Fibroblast of skin of abdomen (primary cell): ENCODE results near the gene MAPK10.
"Not testable (repeated sequence)": the region's sequence is repeated elsewhere in the genome, so short reads cannot be mapped to it uniquely, and the experiment has no call there.

Experiments used
- DNase-seq: peaks from one replicate; pipeline ENCODE4 v3.0.0-alpha.2; 2013

MAPK10 gene

DNA sequence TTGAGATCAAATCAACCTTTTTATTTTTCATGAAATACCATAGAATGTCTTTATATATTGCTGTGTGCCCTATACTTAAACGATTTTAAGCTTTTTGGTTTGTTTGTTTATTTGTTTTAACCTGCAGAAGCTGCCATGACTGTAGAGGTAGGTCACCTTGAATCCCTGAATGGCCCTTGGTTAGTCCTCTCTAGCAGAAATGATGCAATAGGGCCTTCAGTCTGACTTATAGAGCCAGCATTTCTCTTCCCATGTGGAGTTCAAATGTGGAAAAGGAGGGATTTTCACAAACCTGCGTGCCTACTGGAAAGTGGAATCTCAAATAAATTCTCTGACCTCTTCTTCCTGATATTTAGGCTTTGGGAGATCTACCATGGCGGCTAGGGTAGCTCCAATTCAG is 327.9 kb downstream of the MAPK10 start:
- DNase-seq, result peak; percentile 21

DNA sequence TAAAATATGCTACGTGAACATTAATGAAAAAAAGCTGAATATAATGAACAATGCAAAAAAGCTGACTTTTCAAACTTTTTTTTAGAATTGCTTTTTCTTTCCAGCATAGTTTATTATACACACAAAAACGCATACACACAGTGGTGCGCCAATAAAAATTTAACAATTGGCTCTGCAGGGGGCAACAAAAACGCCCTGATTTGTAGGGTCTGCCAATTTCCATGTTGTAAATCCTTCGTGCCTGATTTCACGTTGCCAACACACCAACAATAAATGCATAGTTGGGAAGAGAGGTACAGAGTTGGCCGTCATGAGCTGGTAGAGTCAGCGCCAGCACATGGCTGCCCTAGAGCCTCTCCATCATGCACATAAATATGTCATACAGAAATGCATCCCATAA is 333.1 kb downstream of the MAPK10 start:
- DNase-seq, result no peak

DNA sequence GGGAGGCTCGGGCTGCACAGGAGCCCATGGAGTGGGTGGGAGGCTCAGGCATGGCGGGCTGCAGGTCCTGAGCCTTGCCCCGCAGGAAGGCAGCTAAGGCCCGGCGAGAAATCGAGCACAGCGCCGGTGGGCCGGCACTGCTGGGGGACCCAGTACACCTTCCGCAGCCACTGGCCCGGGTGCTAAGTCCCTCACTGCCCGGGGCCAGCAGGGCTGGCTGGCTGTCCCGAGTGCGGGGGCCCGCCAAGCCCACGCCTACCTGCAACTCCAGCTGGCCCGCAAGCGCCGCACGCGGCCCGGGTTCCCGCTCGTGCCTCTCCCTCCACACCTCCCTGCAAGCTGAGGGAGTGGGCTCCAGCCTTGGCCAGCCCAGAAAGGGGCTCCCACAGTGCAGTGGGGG is 338.2 kb downstream of the MAPK10 start:
- not testable (repeated sequence) for DNase-seq

DNA sequence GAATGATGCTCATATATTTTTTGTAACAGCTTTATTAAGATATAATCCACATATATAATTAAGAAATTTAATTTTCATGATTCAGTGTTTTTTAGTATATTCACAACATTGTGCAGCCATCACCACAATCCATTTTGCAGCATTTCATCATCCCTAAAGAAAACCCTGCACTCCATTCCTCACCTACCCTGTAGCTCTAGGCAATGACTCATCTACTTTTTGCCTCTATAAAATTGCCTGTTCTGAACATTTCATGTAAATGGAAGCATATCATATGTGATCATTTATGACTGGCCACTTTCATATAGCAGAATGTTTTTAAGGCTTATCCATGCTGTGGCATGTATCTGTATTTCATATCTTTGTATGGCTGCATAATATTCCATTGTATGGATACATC is 339.9 kb downstream of the MAPK10 start:
- DNase-seq, result peak; percentile 46

DNA sequence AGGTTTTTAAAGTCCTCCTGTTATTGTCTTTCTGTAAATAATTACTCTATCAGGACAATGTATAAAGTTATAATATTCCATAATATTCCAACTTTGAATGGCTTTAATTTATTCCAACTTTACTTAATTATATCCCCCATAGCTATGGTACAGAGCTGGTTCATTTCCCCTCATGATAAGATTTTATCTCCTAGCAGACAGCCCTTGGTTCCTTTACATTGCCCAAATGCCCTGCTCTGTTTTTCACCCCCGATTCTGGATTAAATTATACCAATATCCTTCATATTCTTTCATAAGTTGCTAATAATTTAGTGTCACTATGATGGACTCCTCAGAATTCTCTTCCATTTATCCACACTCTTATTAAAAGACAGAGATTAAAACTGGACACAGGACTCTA is 340.5 kb downstream of the MAPK10 start:
- no peak for DNase-seq

DNA sequence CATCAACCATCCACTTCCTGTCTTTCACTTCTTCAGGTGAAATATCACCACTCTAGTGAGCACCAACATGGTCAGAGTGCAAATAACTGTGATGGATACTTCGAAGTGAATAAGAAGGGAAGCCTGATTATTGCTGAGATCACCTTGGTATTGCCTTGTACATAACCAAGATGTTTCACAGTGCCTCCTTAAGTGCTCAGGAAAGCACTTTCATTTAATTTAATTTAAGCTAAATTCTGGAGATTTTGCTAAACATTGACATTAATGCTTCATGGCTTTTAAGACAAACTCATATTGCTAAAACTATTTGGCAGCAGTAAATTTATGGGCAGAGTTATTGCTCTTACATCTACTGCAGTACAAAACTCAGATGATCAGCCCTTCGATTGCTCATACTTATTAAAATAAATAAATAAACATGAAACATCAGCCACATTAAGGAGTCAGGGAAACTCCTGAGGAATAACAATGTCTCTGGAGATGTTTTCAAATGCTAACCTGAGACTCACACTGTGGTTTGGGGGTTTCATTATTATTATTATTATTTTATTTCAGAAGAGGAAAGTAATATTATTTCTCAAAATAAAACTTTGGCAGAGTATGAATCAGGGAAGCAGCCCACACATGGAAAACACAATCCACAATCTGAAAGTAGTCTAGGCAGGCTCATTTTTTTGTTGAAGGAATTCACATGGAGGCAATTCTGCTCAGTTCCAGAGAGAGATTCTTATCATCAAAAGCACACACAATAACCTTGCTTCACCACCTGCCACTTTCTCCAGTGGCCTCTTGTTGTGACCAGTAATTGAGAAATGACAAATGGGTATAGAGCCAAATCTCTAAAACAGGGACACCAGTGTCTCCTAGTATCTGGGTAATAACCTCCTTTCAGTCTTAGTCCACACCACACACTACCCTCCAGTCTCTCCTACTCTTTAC is 344.2 kb downstream of the MAPK10 start:
- no peak for DNase-seq

DNA sequence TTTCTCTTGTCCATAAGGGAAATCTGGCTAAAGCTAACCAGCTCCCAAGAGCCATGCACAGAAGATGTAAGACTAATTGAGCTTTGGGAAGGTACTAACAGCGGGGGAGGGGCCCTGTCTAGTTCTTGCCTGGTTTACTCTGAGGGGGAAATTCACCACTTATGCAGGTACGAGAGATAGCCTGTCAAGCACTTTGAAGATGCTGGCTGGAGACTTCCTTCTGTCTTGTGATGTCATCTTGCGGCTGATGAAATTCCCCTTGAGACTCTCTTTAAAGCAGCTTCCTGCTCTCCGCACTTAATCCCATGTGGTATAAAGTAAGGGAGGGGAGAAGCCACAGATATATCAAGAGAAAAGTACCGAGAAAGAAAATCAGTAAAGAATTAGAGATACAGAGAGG is 345.3 kb downstream of the MAPK10 start:
- peak; percentile 81 for DNase-seq

DNA sequence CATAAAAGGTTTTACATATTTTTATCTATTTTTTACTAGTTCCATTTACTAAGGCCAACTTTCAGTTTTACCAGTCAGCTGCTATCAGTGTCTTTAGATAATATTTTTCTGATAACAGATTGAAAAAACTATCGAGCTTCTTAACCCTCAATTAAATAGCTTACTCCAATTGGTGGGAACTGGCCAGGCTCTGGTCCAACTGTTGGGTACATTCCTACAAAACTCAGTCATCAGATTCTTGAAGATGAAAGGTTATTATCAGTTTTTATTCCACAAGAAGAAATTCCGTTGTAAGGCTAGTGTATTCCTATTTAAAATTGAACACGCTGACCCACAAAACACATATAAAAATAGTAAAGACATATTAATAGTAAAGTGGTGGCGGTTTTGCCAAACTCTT is 346.2 kb downstream of the MAPK10 start:
- peak; percentile 56 for DNase-seq

DNA sequence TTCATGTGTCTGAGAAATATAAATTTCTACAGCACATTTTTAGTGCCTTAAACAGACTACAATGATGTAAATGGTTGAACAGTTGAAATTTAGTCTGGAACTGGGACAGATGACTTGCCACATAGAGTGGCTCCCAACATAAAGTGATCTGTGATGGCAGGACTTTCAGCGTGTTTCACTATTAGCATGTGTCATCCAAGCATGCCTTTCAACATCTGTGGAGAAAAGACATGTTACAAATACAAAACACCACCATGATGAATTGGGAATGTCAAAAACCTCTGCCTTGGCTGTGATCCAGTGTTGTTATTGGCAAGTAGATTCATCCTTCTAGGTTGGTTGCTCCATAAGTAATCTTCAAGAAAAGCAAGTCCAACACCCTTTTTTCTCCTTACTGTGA is 348.7 kb downstream of the MAPK10 start:
- peak; percentile 97 for DNase-seq

DNA sequence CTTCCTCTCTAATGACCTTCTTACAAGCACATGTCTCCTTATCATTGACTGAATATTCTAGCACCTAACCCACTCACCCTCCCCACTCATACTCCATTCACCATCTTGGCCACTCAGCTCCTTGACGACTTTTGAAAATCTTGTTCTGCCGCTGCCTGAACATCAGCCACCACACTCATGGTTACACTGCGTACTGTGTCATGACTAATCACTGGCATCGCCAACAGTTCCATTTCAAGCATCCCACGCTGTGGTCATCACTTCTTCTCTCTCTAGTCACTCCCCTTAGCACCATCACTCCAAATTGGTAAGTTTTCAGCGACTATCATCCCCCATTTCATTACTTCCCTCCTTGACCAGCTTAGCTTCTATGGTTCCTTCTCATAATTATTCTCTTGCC is 352.8 kb downstream of the MAPK10 start:
- DNase-seq, result no peak

DNA sequence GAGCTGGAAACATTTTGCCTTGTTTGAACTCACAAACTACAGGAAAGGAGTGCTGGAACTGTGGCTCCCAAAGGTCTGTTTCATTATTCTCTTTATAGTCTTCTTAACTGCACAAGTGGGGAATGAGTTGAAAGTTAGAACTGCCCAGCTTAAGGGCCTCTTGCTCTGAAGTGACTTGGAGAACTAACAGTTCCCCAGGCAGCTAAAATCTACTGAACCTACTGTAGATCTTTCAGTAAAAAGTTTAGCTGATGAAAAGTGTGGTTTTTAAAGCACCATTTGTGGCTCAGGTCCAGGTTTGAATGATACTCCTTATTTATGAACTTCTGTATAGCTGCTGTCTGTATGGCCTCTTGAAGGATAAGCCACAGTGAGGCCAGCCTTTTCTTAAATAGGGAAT is 353.8 kb downstream of the MAPK10 start:
- peak; percentile 42 for DNase-seq

DNA sequence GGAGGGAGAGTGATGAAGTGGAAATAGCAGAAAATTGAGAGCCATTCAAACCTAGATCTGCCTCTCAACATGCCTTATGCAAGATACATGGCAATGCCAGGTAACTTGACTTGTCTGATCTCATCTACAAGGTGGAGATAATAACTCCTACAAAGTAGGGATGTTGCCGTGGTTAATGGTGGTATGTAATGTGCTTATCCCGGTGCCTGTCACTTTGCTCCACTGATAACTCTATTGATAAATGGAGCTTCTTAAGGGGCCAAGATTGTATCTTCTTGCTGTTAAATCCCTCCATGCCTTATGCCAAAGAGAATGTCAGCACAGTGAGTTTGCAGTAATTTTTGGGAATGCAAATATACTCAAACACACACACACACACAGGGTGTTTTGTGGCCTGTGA is 355.8 kb downstream of the MAPK10 start:
- no peak for DNase-seq

DNA sequence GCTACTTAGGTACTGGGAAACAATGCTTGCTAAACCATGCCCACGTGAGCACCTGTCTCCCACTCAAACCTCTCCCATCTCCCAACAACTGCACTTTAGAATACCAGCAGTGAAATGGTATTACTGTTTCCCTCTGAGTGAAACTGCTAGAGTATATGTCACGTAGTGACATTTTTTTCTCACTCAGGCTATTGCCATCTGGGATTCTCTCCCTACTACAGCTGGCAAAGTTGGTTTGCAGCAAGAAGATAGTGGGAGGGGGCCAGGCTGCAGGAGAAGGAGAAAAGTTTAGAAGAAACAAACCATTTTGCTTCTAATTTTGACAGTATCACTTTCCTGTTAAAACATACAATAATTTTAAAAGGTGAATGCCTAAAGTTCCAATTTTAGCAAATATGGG is 358.3 kb downstream of the MAPK10 start:
- DNase-seq, result no peak

DNA sequence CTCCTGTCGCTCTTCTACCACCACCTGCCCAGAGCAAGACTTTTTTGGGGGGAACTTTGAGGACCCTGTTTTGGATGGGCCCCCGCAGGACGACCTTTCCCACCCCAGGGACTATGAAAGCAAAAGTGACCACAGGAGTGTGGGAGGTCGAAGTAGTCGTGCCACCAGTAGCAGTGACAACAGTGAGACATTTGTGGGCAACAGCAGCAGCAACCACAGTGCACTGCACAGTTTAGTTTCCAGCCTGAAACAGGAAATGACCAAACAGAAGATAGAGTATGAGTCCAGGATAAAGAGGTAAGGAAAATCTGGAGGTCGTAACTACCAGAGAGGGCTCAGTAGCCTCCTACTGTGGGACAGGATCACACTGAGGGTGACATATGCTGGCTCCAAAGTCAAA is 364.5 kb downstream of the MAPK10 start:
- DNase-seq, result no peak

DNA sequence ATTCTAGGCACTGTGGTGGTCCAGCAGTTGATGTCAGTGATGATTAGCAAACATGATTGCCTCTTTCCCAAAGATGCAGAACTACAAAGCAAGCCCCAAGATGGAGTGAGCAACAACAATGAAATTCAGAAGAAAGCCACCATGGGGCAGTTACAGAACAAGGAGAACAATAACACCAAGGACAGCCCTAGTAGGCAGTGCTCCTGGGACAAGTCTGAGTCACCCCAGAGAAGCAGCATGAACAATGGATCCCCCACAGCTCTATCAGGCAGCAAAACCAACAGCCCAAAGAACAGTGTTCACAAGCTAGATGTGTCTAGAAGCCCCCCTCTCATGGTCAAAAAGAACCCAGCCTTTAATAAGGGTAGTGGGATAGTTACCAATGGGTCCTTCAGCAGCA is 365.3 kb downstream of the MAPK10 start:
- no peak for DNase-seq

DNA sequence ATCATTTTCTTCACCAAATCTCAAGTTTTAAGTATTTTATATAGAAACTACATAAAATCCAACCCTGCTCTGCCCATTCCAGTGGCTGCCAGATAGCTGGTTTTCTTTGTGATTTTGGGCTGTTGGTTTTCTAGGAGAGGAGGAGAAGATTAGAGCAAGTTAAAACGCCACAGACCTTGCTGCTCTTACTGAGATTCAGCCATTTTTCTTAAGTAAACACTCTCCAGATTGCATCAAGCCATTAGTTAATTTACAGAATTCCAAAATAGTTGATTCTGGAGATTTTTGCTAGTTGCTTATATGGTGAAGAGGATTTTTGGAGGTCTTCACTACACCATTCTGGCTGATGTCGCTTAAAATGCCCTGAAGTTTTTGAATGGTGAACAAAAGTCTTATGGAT is 366.2 kb downstream of the MAPK10 start:
- no peak for DNase-seq

DNA sequence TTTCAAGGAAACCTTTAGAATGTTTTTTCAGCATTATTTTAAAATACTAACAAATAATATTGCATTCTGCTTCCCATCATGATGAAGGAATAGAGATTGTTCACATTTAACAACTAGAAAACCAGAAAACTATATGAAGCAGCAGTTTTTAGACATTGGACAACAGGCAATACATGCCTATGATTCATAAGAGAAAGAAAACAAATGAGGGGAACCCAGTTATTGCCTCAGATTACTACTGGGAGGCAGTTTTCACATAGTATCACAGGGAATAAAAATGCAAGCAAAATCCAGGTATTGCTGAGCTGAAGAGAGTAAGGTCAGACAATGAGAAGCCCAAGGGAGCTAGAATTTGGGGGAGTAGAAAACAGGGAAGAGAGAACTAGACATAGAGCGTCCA is 373.6 kb downstream of the MAPK10 start:
- DNase-seq, result no peak

DNA sequence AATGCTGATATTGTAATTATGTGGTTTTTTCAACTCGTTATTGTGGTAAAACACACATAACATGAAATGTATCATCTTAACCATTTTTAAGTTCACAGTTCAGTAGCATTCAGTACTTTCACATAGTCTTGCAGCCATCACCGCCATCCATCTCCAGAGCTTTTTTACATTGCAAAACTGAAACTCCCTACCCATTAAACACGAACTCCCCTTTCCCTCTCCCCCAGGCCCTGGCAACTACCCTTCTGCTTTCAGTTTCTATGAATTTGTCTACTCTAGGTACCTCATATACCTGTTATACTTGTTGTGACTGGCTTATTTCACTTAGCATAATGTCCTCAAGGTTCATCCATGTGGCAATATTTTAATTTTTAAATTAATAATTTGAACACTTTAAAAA is 380.6 kb downstream of the MAPK10 start:
- DNase-seq, result no peak

DNA sequence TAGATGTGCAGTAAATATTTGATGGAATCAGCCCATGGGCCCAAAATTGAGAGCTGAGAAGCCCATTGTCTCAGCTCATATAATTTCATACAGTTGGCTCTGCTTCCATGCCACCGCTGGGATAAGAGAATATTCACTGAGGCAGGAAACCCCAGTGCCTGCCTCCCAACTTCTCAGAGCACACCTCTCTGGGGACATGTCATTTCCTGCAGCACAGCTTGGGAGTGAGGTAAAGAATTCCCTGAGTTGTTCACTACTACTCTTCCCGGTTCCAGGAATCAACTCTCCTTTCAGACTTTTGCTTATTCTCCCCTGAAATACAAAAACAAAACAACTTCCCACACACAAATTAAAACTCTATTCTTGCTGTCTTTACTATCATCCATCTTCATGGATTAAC is 389.3 kb downstream of the MAPK10 start:
- no peak for DNase-seq

DNA sequence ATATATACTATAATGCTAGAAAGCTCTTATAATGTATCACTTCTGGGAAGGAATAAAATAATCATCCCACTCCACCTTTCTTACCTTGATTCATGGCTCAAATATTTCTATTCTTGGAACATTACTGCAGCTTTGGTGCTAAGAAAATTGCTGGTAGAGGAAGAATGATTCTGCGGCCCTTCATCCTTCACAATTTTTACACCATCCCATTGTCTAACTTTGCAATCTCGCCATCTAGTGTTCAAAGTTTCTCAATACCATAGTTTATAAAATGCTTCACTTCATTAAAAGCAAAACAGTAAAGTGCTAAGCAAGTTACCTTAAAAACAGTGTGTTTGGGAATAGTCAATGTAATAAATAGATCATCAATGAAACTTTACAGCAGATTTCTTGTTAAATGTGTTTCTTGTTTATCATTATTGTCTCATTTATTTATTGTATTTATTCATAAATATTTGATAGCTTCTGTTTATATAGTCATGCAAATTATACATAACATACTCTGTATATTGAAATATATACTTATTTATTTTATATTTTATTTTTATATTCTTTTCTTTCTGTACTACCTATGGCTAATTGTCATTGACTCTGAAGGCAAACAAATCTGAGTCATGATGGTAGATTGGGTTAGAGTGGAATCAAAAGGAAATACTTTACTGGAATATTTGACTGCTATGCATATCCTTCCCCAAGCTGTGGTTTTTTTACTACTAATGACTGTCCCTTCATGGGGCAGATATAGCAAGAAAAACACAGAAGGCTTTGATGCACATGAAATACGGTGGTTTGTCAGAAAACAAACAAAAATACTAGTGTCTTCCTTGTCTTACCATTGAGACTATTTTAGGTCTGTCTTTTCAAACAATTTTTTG is 390.7 kb downstream of the MAPK10 start:
- DNase-seq, result peak; percentile 82

DNA sequence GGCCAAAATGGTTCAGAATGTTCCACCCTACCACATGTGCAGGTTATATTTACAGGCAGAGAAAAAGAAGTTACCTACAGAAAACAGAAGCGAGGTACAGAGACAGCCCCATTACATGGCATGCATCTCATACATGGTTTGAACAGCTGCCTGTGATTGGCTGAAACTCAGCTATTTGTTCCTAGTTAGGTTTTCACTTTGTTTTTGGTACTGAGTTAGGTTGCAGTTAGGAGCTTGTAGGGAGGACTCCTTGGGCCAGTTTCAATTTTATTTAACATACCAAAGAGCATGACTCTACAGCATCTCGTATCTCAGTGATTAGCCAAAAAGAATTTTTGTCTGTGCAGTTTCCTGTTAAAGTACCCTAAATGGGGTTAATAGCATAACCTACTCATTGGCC is 392.0 kb downstream of the MAPK10 start:
- peak; percentile 71 for DNase-seq

DNA sequence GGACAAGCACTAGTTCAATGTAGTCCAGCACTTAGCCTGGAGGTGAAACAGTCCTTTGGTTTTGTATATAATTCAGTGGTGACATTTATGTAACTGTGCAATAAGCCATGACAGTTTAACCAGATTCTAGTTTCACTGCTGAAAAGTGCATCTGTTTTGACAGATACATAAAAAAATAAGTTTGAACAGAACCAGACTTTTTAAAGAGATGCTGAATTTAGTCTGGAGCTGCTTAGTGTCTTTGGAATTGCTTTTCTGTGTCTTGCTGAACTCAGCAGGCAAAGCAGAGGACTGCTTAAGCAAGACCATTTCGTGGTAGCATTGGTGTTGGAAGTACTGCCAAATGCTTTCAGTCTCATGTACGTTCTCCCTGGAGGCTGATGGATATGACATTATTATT is 393.5 kb downstream of the MAPK10 start:
- no peak for DNase-seq

DNA sequence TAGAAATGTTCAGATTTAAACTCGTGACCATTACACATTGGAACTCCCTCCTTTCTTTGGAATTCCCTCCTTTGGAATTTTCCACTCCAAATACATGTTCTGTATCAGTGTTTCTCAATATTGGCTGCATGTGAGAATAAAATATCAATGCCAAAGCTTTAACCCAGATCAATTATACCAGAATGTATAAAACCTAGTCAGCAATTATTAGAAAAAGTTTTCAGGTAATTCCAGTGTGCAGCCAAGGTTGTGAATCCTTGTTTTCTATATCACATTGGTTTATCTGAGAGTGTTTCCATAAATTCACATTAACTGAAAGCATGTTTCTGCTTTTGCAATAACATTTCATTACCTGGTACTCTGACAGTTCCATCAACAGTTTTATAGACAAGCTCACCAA is 394.3 kb downstream of the MAPK10 start:
- DNase-seq, result no peak

DNA sequence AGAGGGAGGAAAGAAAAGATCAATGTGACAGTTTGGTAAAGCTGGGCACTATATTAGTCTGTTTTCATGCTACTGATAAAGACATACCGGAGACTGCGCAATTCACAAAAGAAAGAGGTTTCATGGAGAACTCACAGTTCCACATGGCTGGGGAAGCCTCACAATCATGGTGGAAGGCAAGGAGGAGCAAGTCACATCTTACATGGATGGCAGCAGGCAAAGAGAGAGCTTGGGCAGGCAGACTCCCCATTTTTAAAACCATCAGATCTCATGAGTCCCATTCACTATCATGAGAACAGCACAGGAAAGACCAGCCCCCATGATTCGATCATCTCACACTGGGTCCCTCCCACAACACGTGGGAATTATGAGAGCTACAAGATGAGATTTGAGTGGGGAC is 394.8 kb downstream of the MAPK10 start:
- DNase-seq, result not testable (repeated sequence)
